HCEC 1CT (cell line): ENCODE results near the gene TMEM164.

ENCODE experiments used
- DNase-seq: peaks from one replicate; pipeline ENCODE4 v3.0.0-alpha.2; 2017

Gene TMEM164

GRCh38 chrX:110086162-110086915 lies 83.4 kb downstream of the TMEM164 start:
- DNase-seq, result peak; percentile 52

- peak; percentile 91 for DNase-seq
Observed at GRCh38 chrX:110086916-110087484, 84.1 kb downstream of the TMEM164 start.

- DNase-seq, result peak; percentile 95
Observed at GRCh38 chrX:110087485-110088356, 84.8 kb downstream of the TMEM164 start.

- DNase-seq, result no peak
Observed at GRCh38 chrX:110089656-110090403, 86.9 kb downstream of the TMEM164 start.

- no peak for DNase-seq
Observed at GRCh38 chrX:110097920-110098319, 95.0 kb downstream of the TMEM164 start.

GRCh38 chrX:110103344-110103743 lies 100.4 kb downstream of the TMEM164 start:
- no peak for DNase-seq

- DNase-seq, result no peak
Observed at GRCh38 chrX:110104078-110104477, 101.2 kb downstream of the TMEM164 start.

GRCh38 chrX:110108381-110108821 lies 105.5 kb downstream of the TMEM164 start:
- DNase-seq, result peak; percentile 3

- no peak for DNase-seq
Observed at GRCh38 chrX:110114260-110114776, 111.4 kb downstream of the TMEM164 start.

- no peak for DNase-seq
Observed at GRCh38 chrX:110116066-110116980, 113.4 kb downstream of the TMEM164 start.

GRCh38 chrX:110118530-110118929 lies 115.6 kb downstream of the TMEM164 start:
- no peak for DNase-seq

GRCh38 chrX:110119480-110119879 lies 116.6 kb downstream of the TMEM164 start:
- DNase-seq, result no peak

GRCh38 chrX:110120025-110120424 lies 117.1 kb downstream of the TMEM164 start:
- DNase-seq, result no peak

- DNase-seq, result no peak
Observed at GRCh38 chrX:110123331-110123782, 120.4 kb downstream of the TMEM164 start.

- no peak for DNase-seq
Observed at GRCh38 chrX:110125446-110126162, 122.7 kb downstream of the TMEM164 start.

- DNase-seq, result no peak
Observed at GRCh38 chrX:110131031-110131430, 128.1 kb downstream of the TMEM164 start.

GRCh38 chrX:110132450-110133114 lies 129.7 kb downstream of the TMEM164 start:
- no peak for DNase-seq

GRCh38 chrX:110133735-110134370 lies 130.9 kb downstream of the TMEM164 start:
- no peak for DNase-seq

- DNase-seq, result no peak
Observed at GRCh38 chrX:110135618-110136017, 132.7 kb downstream of the TMEM164 start.

GRCh38 chrX:110136136-110136535 lies 133.2 kb downstream of the TMEM164 start:
- DNase-seq, result no peak
